GM10266 (cell line): ENCODE data around the gene EPOP.
A peak's percentile ranks its signal among the peaks of the same experiment; 100 is the strongest.

Source experiments
- DNase-seq: peaks from one replicate; pipeline ENCODE4 v3.0.0; 2012; ENCODE audit errors: extremely low spot score
- CTCF ChIP-seq: IDR thresholded peaks from 2 replicates; pipeline ENCODE4 v1.5.1; 2012; ENCODE audit warnings: mild to moderate bottlenecking, low read depth; ENCODE audit not compliant: control insufficient read depth, insufficient read depth; ENCODE audit errors: missing control alignments

EPOP gene

DNA sequence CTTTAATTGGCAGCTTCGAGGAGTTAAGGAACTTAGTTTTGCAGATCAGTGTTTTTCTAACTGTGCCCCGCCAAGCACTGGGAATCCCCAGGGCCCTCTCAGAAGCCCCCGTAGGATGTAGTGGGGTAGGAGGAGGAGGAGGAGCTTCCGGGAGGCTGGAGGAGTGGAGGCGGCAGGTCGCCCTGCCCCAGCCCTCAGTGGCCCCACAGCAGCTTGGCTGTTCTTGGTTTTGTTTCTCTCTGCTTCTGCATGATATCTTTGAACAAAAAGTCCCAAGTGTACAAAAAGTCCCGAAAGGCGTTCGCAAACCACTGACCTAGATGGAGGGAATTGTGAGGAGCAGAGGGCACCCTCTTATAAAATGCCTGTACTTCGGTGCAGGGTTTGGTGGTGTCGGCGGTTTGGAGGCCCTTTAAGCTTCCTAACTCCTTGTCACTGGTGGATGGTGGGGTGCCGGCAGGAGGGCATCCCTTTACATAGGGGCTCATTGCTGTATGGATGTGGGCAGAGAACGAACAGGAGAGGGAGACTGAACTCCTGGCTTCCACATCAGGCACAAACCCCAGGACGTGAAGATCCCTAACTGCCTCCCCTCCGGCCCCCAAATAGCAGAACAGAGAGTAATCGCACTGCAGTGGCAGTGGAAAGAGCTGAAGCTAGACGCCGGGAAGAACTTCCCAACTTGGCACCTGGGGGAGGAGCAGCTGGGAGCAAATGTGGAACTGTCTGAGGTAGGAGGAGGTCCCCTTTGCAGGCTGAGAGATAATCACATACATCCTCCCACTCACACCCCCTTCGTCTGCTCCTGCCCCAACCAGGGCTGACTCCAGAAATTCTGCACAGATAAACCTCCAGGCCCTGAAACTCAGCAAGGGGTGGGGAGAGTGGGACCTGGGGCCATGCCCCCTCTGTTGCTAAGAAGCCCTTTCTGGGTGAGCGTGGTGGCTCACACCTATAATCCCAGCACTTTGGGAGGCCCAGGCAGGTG lies 20.1 kb downstream of the EPOP start:
- TF ChIP-seq CTCF, result no peak

GRCh38 chr17:38653679-38654078 lies 21.1 kb downstream of the EPOP start:
- DNase-seq, result peak; percentile 12
- no peak for TF ChIP-seq CTCF

More for the DNA sequence above, 20.1 kb downstream of the EPOP start:
- peak; percentile 70 for DNase-seq

GRCh38 chr17:38653230-38653629 lies 21.5 kb downstream of the EPOP start:
- DNase-seq, result peak; percentile 2
- no peak for TF ChIP-seq CTCF

GRCh38 chr17:38650653-38651173 lies 24.0 kb downstream of the EPOP start:
- peak; percentile 2 for DNase-seq

GRCh38 chr17:38637951-38638350 lies 36.8 kb downstream of the EPOP start:
- DNase-seq, result no peak
- no peak for TF ChIP-seq CTCF

GRCh38 chr17:38636054-38636453 lies 38.7 kb downstream of the EPOP start:
- TF ChIP-seq CTCF, result no peak
- DNase-seq, result no peak

DNA sequence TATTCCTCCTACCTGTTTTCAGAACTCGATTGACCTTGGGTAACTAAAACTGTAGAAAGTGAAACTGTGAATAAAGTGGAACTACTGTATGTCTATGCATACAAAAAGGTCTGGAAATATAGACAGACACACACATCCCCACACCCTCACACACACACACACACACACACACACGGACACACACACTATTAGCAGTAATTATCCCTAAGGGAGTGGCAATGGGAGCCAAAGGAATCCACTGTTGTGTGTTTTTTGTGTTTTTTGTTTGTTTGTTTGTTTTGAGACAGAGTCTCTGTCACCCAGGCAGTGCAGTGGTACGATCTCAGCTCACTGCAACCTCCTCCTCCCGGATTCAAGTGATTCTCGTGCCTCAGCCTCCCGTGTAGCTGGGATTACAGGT lies 42.4 kb downstream of the EPOP start:
- DNase-seq, result no peak
- TF ChIP-seq CTCF, result no peak
